ENCODE measurements around the gene TIAM2.

DNA sequence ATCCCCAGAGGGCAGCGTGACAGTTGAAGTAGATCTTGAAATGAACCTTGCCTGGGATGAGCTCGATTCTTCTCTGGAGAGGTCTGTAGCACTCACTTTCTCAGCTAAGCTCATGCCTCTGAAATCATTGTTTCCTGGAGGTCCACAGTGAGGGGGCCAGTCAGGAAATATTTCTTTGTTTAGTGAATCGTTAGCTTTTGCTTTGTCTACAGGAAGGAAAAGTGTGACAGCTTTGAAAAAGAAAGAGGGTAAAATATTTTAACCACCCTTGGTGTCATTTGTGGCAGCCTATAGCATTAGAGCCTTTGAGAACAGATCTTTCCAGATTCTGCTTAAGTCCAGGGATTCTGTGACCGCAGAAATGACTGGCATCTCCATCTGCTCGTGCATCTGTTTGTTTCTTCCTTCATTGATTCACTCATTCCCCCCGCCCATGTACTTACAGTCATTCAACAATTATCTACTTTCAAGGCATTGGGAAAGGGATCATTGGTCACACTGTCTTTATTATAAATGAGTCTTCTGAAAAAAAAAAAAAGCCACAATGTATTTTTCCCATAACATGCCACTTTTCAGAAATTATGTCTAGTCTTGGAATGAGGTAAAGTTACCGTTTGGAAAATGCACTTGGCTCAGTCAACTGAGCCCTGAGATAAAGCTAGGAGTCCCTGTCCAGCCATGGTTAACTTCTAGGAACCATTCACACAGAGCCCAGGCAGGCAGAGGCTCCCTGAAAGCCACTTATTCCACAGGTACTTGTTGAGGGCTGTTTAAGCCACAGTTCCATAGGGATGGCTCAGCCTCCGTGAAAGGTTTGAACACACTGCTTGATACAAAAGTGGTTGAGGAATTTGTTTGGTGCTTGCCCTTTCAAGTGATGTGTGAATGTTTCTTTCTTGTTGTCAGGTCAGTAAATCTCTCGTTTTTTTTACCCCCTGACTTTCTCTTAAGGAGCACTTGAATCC is 86.0 kb downstream of the TIAM2 start:
- TF ChIP-seq JUN (IDR thresholded peaks at IDR 0.05; ENCODE audit: borderline replicate concordance, insufficient read depth, insufficient read length, low read depth) (no peak), POLR2A (IDR thresholded peaks at IDR 0.05; ENCODE audit: low read depth, low read length) (no peak), GATA2 (IDR thresholded peaks at IDR 0.05; ENCODE audit: insufficient read depth, insufficient read length, low read depth, low read length) (no peak)
- TF ChIP-seq, protein P1, sequence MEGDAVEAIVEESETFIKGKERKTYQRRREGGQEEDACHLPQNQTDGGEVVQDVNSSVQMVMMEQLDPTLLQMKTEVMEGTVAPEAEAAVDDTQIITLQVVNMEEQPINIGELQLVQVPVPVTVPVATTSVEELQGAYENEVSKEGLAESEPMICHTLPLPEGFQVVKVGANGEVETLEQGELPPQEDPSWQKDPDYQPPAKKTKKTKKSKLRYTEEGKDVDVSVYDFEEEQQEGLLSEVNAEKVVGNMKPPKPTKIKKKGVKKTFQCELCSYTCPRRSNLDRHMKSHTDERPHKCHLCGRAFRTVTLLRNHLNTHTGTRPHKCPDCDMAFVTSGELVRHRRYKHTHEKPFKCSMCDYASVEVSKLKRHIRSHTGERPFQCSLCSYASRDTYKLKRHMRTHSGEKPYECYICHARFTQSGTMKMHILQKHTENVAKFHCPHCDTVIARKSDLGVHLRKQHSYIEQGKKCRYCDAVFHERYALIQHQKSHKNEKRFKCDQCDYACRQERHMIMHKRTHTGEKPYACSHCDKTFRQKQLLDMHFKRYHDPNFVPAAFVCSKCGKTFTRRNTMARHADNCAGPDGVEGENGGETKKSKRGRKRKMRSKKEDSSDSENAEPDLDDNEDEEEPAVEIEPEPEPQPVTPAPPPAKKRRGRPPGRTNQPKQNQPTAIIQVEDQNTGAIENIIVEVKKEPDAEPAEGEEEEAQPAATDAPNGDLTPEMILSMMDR (IDR thresholded peaks at IDR 0.05; ENCODE audit: extremely low read depth in 1 of 2, insufficient read depth in 1 of 2, low read depth in 1 of 2, low read length in 2 of 2) = no peak

Measured in endothelial cell of umbilical vein (primary cell).